B cell (primary cell): Measurements from ENCODE around the gene MAD1L1.

Experiments
- EZH2 ChIP-seq: IDR thresholded peaks from 2 replicates; pipeline ENCODE4 v1.6.1; 2012; ENCODE audit warnings: borderline replicate concordance, low read depth, mild to moderate bottlenecking, moderate library complexity, low read length; ENCODE audit not compliant: insufficient read depth, poor library complexity, severe bottlenecking
- TF ChIP-seq, protein P1 (sequence below): fragments of 200-600 bp; IDR thresholded peaks from one replicate; pipeline ENCODE4 v1.8.0; 2022; ENCODE audit warnings: antibody characterized with exemption, mild to moderate bottlenecking

DNA sequence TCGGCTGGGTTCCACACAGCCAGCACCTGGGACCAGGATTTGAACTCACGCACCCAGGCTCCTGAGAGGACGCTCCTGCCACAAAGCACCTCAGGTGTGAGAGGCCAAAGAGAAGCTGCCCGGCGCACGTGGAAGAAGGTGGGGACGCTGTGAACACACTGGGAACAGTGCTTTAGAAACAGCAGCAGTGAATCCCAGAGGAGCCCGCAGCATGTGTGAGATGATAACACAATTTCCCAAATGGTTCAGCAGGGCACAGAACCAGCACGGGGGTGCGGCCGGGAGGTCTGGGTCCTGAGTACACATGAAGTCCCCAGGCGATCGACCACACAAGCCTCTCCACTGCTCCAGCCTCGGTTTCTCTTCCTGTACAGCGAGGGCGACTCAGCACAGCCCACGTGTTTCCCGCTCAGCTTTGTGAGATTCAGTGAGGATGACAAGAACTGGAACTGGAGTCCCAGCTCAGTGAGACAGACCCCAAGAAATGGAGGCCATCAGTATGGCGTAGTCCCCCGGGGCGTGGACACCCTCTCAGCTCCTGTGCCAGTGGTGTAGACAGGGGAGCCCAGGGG lies 188.3 kb downstream of the MAD1L1 start:
- TF ChIP-seq, protein P1, sequence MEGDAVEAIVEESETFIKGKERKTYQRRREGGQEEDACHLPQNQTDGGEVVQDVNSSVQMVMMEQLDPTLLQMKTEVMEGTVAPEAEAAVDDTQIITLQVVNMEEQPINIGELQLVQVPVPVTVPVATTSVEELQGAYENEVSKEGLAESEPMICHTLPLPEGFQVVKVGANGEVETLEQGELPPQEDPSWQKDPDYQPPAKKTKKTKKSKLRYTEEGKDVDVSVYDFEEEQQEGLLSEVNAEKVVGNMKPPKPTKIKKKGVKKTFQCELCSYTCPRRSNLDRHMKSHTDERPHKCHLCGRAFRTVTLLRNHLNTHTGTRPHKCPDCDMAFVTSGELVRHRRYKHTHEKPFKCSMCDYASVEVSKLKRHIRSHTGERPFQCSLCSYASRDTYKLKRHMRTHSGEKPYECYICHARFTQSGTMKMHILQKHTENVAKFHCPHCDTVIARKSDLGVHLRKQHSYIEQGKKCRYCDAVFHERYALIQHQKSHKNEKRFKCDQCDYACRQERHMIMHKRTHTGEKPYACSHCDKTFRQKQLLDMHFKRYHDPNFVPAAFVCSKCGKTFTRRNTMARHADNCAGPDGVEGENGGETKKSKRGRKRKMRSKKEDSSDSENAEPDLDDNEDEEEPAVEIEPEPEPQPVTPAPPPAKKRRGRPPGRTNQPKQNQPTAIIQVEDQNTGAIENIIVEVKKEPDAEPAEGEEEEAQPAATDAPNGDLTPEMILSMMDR = no peak
- TF ChIP-seq EZH2 = no peak
